Measurements from ENCODE around the gene MAPK1IP1L. TPM values are rescaled to one million over a fixed set of nuclear protein-coding genes. Genes with fewer than 3 reads are reported as not detected.

Gene MAPK1IP1L
- total RNA-seq, 2 donors from 2014 or later = 51.3 to 137 TPM

DNA sequence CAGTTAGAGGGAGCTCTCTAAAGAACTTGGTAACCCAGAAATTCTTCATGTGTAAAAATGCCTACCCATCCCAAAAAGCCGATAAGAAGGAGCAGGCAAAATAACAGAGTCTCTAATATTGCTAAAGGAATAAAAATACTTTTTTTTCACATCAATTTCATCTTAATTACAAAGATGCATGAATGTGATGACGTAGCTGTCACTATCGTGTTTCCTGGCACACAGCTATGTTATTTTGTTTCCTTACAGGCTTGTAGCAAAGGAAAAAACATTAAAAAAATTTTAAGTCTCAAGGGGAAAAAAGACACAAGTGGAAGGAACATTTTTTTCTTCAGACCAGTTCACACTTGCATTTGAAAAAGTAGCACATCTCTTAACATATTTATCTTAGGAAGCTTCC, 67.3 kb downstream of the MAPK1IP1L start:
- TF ChIP-seq POLR2A (IDR thresholded peaks at IDR 0.05) = no peak
- TF ChIP-seq, protein P1, sequence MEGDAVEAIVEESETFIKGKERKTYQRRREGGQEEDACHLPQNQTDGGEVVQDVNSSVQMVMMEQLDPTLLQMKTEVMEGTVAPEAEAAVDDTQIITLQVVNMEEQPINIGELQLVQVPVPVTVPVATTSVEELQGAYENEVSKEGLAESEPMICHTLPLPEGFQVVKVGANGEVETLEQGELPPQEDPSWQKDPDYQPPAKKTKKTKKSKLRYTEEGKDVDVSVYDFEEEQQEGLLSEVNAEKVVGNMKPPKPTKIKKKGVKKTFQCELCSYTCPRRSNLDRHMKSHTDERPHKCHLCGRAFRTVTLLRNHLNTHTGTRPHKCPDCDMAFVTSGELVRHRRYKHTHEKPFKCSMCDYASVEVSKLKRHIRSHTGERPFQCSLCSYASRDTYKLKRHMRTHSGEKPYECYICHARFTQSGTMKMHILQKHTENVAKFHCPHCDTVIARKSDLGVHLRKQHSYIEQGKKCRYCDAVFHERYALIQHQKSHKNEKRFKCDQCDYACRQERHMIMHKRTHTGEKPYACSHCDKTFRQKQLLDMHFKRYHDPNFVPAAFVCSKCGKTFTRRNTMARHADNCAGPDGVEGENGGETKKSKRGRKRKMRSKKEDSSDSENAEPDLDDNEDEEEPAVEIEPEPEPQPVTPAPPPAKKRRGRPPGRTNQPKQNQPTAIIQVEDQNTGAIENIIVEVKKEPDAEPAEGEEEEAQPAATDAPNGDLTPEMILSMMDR (IDR thresholded peaks at IDR 0.05) = no peak
- no peak for TF ChIP-seq POLR2AphosphoS5 (IDR thresholded peaks at IDR 0.05)
- Histone ChIP-seq H3K27ac (peak overlapping the region; percentile 53 to 63), H3K27me3 (replicated peaks; ENCODE audit: insufficient read depth) (no peaks in the 10 kb centered on the region), H3K4me1 (replicated peaks) (peaks cover 20% of the 10 kb centered on the region), H3K9me3 (no peaks in the 10 kb centered on the region), H3K36me3 (no peaks in the 10 kb centered on the region), H3K4me3 (no peak overlapping the region)
- DNase-seq (ENCODE audit: low spot score) = no peak
- intact Hi-C loops (cut with DNase I) = no loop called here
- WGBS = 53% methylated on average over 3 of the region's 3 CpGs

Other genes with a start within 250 kb of the MAPK1IP1L start
- gene GCH1, start 148.8 kb upstream of the MAPK1IP1L start, total RNA-seq = 10 to 100 TPM in 1 of 2 donors, 1 to 10 TPM in 1; 4.9 to 19.4 TPM
- 1 to 10 TPM; 3.0 to 5.1 TPM for gene WDHD1, start 24.5 kb upstream of the MAPK1IP1L start, total RNA-seq
- 1 to 10 TPM; 8.2 to 9.7 TPM for gene SOCS4, start 24.4 kb upstream of the MAPK1IP1L start, total RNA-seq
- 100 to 1,000 TPM; 334 to 400 TPM for gene LGALS3, start 77.6 kb downstream of the MAPK1IP1L start, total RNA-seq
- gene DLGAP5, start 139.9 kb downstream of the MAPK1IP1L start, total RNA-seq = 1 to 10 TPM in 1 of 2 donors, under 1 TPM in 1; 0.73 to 4.4 TPM
- gene FBXO34, start 219.8 kb downstream of the MAPK1IP1L start, total RNA-seq = 10 to 100 TPM; 37.8 to 73.3 TPM

All from prostate gland (tissue), 2 donors.